SK-N-MC (cell line): ENCODE results near the gene UGT1A10.

Experiments
- DNase-seq: peaks from one replicate; pipeline ENCODE4 v3.0.0-alpha.2; 2011; ENCODE audit warnings: low read depth, low spot score
- H3K27ac ChIP-seq: fragments of 200-600 bp; sonication (generic); 2 replicates; pipeline ENCODE4 v1.5.1; 2016; ENCODE audit warnings: mixed run types
- H3K36me3 ChIP-seq: fragments of 200-600 bp; sonication (generic); 2 replicates; pipeline ENCODE4 v1.6.1; 2017; ENCODE audit warnings: antibody characterized with exemption, low read length, mixed read lengths; ENCODE audit not compliant: insufficient read depth
- H3K4me3 ChIP-seq: fragments of 200-600 bp; sonication (generic); 2 replicates; pipeline ENCODE4 v1.5.1; 2016
- H3K9ac ChIP-seq: fragments of 200-600 bp; sonication (generic); 2 replicates; pipeline ENCODE4 v1.8.0; 2017; ENCODE audit warnings: mixed run types, mixed read lengths; ENCODE audit not compliant: insufficient read length
- H3K9me3 ChIP-seq: fragments of 200-600 bp; sonication (generic); 2 replicates; pipeline ENCODE4 v1.6.1; 2017; ENCODE audit warnings: low read depth, mild to moderate bottlenecking, antibody characterized with exemption, low read length, moderate library complexity, mixed read lengths
- EZH2 ChIP-seq: fragments of 200-600 bp; sonication (generic); IDR thresholded peaks from one replicate; pipeline ENCODE4 v1.6.1; 2017; ENCODE audit warnings: antibody characterized with exemption
- FOXP2 ChIP-seq: optimal IDR thresholded peaks from 2 replicates; pipeline ENCODE3; 2011; ENCODE audit warnings: mild to moderate bottlenecking, moderate library complexity; ENCODE audit not compliant: insufficient read depth; ENCODE audit errors: extremely low read length, control extremely low read depth
- POLR2AphosphoS5 ChIP-seq: IDR thresholded peaks from 2 replicates; pipeline ENCODE4 v1.6.1; 2012; ENCODE audit warnings: mild to moderate bottlenecking, low read depth, low read length, borderline replicate concordance

UGT1A10 gene

DNA sequence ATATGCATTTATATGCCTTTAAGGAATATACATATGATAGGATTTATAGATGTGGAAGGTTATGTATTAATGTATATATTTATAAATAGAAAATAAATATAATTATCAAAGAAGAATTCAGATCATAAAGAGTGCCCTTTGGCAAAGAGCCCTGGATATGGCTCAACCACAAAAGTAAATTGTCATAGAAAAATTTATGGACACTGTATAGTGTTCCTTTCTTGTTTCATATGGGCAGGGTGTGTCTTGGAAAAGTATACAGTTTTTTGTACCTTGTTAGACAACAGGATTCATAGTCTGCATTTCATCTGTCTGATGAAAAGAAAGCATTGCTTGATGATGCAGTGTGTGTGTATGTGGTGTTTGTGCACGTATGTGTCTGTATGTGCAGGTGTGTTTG lies 48.4 kb downstream of the UGT1A10 start:
- Histone ChIP-seq H3K27ac (no peak overlapping the region), H3K9me3 (no peaks in the 10 kb centered on the region), H3K9ac (no peak overlapping the region), H3K36me3 (no peaks in the 10 kb centered on the region), H3K4me3 (no peak overlapping the region)
- no peak for DNase-seq
- TF ChIP-seq EZH2 = no peak

DNA sequence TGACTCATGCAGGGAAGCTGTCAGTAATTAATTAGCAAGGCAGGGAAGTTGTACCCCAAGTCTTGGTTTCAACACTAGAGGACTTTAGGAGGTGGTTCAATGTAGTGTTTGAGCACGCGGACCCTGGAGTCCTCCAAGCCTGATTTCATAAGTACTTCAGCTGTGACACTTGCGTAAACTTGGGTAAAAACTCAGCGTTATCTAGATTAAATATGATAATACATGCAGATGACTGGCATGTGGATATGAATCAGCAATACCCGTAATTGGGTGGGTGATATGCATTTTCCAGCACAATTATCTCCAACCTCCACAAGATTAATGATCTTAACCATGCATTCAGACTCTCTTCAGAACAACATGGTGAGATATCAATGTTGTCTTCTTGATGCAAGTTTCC lies 50.7 kb downstream of the UGT1A10 start:
- no peak overlapping the region for H3K27ac ChIP-seq
- TF ChIP-seq EZH2 (no peak), POLR2AphosphoS5 (no peak), FOXP2 (no peak)
- H3K9me3 ChIP-seq = no peaks in the 10 kb centered on the region
- H3K4me3 ChIP-seq = no peak overlapping the region
- no peak for DNase-seq
- H3K36me3 ChIP-seq = no peaks in the 10 kb centered on the region
- H3K9ac ChIP-seq = no peak overlapping the region

DNA sequence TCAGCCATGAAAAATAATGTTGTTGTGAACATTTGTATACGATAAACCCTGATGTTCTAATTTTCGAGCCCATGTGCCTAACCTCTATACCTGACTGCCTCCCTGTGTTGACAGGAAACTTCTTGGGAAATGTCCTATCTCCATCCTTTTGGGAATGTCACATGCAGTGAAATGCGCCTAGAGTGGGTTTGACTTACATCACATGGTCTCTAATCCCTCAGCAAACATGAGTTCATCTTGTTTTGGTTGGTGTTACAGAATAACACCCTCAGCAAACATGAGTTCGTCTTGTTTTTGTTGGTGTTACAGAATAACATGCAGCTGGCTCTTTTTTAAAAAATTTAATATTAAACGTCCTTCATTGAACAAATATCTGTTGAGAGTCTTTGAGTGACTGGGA lies 52.1 kb downstream of the UGT1A10 start:
- no peak for DNase-seq
- TF ChIP-seq EZH2 = no peak
- Histone ChIP-seq H3K9me3 (no peaks in the 10 kb centered on the region), H3K36me3 (no peaks in the 10 kb centered on the region), H3K27ac (no peak overlapping the region), H3K9ac (no peak overlapping the region), H3K4me3 (no peak overlapping the region)

DNA sequence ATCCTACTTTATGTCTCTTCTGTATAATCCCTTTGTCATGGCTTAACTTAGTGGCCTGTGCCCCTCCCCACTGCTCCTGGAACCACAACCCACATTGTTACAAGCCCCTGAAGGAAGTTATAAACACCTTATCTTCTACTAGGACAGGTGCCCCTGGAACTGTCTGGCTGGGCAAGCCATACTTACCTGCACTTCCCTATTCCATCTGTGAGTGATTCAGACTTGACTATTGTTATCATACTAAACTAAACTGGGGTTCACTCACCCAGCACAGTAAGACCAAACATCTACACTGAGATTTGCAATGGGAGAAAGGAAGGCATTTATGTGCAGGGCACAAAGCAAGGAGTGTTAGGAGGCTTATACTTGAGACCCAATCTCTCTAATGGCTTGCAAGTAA lies 52.8 kb downstream of the UGT1A10 start:
- TF ChIP-seq POLR2AphosphoS5 (no peak), FOXP2 (no peak), EZH2 (no peak)
- H3K36me3 ChIP-seq = no peaks in the 10 kb centered on the region
- H3K4me3 ChIP-seq = no peak overlapping the region
- H3K9ac ChIP-seq = no peak overlapping the region
- DNase-seq = no peak
- H3K9me3 ChIP-seq = no peaks in the 10 kb centered on the region
- no peak overlapping the region for H3K27ac ChIP-seq

DNA sequence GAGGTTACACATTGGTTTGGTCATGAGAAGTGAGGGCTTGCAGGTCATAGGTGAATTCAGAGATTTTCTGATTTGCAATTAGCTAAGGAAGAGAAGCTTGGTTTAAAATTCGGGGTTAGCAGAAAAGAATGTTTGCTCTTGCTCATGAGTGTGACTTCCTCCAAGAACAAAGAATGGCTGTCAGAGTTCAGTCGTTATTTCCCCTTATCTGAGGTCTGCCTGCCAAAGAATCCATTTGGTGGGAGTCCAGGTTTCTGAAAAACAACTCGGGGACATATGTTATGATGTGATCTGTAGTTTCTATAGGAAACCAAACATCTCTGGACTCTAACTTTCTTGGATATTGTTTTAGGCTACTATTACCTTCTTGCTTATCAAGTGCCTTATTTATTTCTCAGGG lies 53.3 kb downstream of the UGT1A10 start:
- DNase-seq = no peak
- H3K9me3 ChIP-seq = no peaks in the 10 kb centered on the region
- no peaks in the 10 kb centered on the region for H3K36me3 ChIP-seq
- TF ChIP-seq EZH2 = no peak
- TF ChIP-seq FOXP2 = no peak
- TF ChIP-seq POLR2AphosphoS5 = no peak
- no peak overlapping the region for H3K4me3 ChIP-seq
- H3K9ac ChIP-seq = no peak overlapping the region
- H3K27ac ChIP-seq = no peak overlapping the region

DNA sequence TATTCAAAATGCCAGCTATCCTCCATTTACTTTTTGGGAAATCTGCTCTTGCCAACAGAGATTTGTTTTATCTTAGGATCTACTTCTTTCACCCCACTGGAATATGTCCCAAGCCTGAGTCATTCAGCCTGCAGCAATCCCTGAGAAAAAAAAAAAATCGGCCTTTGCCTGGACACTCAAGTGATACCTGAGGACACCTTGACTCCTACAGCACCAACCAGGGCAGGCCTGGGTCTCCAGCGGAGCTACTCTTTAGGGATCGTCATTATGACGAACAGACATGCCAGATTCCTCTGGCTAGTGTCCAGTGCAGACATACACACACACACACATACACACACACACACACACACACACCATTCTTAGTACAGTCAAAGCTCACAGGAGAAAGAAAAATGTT lies 54.2 kb downstream of the UGT1A10 start:
- H3K9me3 ChIP-seq = no peaks in the 10 kb centered on the region
- no peak overlapping the region for H3K9ac ChIP-seq
- no peaks in the 10 kb centered on the region for H3K36me3 ChIP-seq
- TF ChIP-seq FOXP2 (no peak), EZH2 (no peak), POLR2AphosphoS5 (no peak)
- H3K27ac ChIP-seq = no peak overlapping the region
- H3K4me3 ChIP-seq = no peak overlapping the region
- DNase-seq = no peak

DNA sequence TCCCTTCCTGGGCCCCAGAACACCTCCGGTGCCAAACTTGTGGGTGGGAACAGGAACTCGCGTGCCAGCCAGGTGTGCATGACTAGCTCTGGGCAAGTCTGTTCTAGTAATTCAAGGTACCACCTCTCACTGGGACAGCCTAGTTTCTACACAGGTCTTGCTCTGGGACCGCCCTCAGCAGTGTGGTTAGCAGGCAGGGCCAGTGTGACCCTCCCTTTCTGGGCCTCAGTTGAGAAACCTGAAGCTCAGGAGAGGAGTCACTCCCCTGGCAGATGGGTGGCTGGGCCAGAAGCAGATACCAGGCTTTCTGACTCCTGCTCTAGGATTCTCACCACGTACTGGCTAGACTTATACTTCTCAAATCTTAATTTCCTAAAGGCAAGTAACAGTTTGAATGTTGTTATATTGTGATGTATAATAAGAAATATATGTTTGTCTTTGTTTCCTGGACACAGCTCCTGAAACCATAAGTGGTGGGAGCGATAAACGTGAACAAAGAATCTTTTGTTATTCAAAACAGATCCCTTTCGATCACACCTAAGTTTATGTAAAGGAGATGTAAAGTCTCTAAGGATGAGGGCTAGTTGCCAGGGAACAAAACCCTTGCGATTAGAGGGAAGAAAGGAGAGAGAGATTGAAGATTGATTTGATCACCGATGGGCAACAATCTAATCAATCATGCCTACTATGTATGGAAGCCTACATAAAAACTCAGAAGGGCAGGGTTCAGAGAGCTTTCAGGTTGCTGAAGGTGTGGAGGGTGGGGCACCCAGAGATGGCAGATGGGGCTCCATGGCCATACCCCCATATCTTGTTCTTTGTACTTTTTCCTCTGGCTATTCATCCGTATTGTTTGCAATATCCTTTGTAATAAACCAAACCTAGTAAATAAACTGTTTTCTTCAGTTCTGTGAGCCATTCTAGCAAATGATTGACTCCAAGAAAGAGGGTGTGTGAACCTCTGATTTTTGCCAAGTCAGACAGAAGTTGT lies 55.5 kb downstream of the UGT1A10 start:
- no peak for TF ChIP-seq EZH2
- no peak for TF ChIP-seq POLR2AphosphoS5
- TF ChIP-seq FOXP2 = no peak
- DNase-seq = no peak
- H3K4me3 ChIP-seq = no peak overlapping the region
- no peak overlapping the region for H3K9ac ChIP-seq
- H3K9me3 ChIP-seq = no peaks in the 10 kb centered on the region
- no peaks in the 10 kb centered on the region for H3K36me3 ChIP-seq
- H3K27ac ChIP-seq = no peak overlapping the region

DNA sequence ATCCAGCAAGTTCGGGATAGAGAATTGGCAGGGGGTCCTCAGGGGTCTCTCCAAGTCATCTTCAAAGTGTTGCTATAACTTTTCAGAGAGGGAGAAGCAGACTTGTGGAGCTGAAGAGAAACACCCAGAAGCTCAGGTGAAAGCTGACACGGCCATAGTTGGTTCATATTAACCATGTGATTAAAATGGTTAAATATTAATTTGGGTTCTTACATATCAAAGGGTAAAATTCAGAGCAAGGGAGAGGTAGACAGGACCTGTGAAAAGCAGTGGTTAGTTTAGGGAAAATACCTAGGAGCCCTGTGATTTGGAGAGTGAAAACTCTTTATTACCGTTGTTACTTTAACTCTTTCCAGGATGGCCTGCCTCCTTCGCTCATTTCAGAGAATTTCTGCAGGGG lies 56.4 kb downstream of the UGT1A10 start, which contains the start of gene UGT1A6:
Gene UGT1A6, plus strand, starts transcription at position 243 of the 400 bp plus-strand sequence. Its CDS starts 115 bp downstream, at position 358.
- no peak within 1 kb of the TSS for H3K9ac ChIP-seq
- DNase-seq = no peak
- no peaks in the 10 kb centered on the region for H3K36me3 ChIP-seq
- no peaks in the 10 kb centered on the region for H3K9me3 ChIP-seq
- no peak within 1 kb of the TSS for H3K4me3 ChIP-seq
- TF ChIP-seq EZH2 (no peak), FOXP2 (no peak), POLR2AphosphoS5 (no peak)
- no peak within 1 kb of the TSS for H3K27ac ChIP-seq

DNA sequence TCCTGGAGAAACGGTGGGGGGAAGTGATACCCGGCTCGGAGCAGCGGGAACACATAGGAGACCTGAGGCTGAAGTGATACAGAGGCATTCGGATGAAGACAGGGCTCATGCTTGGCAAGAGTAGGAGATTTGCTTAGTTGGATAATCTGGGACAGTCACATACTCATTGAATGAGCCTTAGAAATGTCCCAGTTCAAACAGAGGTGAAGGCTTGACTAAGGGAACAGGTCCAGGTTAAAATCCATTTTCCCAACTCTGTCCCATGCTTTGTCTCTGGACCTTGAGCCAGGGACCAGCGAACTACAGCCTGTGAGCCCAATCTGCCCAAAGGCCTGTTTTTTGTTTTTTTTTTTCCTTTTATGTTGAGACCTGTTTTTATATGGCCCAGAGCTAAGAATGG lies 57.7 kb downstream of the UGT1A10 start:
- H3K9ac ChIP-seq = no peak overlapping the region
- no peak overlapping the region for H3K4me3 ChIP-seq
- no peaks in the 10 kb centered on the region for H3K36me3 ChIP-seq
- 0 out of 2 replicates have a peak, but pooled peaks cover 3% of the 10 kb centered on the region for H3K9me3 ChIP-seq
- H3K27ac ChIP-seq = no peak overlapping the region
- TF ChIP-seq EZH2 = no peak
- no peak for TF ChIP-seq POLR2AphosphoS5
- no peak for TF ChIP-seq FOXP2
- no peak for DNase-seq
